HG03095 (cell line): ENCODE measurements around the gene DEF6.
"Not testable (repeated sequence)": the region's sequence is repeated elsewhere in the genome, so short reads cannot be mapped to it uniquely, and the experiment has no call there.

Source experiments
- ATAC-seq: cut with Tn5 transposase; IDR thresholded peaks from one replicate; pipeline ENCODE4 v1.9.1; 2021; ENCODE audit warnings: moderate library complexity; ENCODE audit not compliant: unreplicated experiment

DEF6 gene

DNA sequence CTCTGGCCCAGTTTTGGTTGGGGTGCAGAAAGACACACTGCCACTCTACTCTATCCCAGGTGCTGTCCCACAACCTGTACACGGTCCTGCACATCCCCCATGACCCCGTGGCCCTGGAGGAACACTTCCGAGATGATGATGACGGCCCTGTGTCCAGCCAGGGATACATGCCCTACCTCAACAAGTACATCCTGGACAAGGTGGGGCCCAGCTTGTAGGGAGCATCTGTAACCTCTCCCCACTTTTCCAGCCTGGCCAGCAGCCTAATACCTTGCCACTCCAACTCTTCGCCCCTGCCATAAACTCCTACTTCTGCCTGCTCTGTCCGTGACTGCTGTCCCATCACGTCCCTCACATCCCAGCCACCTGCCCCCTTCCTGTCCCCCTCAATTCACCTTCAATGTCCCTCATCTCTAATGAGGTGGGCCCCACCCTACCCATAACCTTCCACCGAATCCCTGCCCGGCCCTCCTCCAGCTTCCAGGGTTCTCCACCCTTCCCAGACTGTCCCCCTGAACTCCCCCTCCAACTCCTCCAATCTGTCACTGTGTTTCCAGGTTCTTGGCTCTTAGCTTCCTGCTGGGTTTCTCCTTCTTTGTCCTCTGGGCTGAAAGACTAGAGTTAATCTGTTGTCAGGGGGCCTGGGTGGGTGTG lies 12.1 kb downstream of the DEF6 start:
- no peak for ATAC-seq

DNA sequence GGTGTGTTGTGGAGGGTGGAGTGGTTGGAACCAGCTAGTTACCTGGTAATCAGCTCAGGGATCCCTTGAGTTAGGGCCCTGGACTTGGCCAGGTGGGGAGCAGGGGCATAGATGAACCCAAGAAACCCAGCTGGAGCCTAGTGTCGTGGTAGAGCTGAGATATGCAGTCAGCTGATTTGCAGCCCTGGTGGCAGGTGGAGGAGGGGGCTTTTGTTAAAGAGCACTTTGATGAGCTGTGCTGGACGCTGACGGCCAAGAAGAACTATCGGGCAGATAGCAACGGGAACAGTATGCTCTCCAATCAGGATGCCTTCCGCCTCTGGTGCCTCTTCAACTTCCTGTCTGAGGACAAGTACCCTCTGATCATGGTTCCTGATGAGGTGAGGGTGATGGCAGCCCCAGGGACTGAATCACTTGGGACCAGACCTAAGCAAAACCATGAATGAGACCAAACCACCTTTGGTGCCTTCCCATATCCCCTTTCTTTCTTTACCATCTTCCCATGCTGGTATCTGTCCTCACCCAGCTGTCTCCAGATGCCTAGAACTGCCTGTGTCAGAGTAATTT lies 12.7 kb downstream of the DEF6 start:
- ATAC-seq: no peak

DNA sequence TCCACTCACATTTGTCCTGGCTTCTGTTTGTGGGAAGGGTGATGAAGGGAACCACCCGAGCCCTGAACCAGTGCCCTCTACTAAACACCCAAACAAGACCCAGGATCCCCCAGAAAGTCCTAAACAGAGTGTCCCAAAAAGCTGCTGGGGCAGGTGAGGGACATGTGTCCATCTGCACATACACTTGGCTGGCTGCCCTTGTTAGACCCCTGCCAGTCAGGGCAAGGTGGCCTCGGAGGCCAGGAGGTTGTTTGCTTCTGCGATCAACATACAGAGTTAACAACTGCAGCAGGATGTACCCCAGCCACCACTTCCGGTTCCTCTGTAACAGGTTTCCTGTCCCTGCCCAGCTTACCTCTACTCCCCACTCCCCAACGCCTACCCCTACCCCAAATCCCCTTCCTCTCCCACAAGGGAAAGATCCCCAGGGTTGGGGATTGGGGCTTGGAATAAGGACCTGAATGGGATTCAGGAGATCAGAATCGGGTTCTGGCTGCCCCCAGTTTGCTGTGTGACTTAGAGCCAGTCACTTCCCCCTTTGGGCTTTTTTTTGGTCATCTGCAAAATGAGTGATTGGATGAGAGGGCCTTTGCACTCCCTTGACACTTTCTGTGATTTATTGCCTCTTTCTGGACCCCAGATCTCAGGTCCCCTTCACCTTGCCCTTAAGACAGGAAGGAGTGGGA lies 13.9 kb downstream of the DEF6 start:
- no peak for ATAC-seq

DNA sequence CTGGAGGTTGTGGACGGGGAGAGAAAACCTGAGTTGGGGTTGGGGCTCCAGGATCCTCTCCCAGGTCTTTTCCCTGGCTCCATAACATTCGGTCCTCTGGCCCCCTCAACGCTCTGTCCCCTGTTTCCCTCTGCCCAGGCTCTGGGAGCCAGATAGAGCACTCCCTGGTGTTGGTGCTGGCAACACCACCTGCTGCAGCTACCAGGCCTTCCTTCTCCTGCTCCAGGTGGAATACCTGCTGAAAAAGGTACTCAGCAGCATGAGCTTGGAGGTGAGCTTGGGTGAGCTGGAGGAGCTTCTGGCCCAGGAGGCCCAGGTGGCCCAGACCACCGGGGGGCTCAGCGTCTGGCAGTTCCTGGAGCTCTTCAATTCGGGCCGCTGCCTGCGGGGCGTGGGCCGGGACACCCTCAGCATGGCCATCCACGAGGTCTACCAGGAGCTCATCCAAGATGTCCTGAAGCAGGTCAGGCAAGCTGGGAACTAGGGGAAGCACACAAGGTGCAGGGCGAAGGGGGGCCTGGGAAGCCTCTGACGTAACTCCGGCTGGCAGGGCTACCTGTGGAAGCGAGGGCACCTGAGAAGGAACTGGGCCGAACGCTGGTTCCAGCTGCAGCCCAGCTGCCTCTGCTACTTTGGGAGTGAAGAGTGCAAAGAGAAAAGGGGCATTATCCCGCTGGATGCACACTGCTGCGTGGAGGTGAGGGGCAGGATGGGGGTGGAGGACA lies 14.6 kb downstream of the DEF6 start:
- no peak for ATAC-seq

DNA sequence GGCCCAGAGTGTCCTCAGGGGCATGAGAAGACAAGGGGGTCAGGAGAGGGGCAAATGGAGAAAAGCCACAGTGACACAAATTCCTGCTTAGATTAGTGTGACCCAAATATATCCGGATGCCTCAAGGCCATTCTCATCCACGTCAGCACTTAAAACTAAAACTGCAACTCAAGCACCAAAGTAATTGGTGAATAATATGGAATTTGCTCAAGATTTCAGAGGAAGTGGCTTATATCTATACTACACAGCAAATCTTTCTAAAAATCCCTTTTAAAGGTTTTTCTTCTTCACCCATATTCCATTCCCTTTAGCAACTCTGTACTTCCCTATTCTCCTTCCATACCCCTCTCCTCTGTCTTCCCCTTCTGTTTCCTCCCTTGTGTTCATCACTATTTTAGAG lies 15.2 kb downstream of the DEF6 start:
- ATAC-seq: no peak

DNA sequence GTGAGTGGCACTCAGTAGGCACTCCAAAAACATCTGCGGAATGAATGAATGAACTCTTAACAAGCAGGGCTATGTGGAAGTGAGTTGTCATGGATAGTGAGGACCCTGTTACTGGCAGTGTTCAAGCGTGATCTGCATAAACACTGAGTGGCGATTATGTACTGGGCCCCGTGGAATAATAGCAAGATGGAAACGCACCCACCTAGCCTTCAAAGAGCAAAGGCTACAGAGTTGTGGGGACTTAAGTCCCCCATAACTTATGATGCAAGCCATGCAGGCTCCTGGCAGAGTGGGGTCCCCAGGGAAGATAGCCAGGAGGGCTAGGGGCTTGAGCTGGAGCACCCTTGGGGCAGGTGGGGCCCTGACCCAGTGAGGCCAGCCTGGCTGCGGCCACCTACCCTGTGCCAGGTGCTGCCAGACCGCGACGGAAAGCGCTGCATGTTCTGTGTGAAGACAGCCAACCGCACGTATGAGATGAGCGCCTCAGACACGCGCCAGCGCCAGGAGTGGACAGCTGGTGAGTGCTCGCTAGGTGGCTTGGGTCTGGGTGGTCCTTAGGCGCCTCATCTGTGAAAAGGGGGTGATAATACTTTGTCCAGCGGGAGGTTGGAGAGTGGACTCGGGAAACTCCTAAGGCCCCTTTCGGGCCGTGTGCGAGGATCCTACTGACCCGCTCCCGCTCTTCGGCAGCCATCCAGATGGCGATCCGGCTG lies 20.0 kb downstream of the DEF6 start:
- ATAC-seq: no peak

DNA sequence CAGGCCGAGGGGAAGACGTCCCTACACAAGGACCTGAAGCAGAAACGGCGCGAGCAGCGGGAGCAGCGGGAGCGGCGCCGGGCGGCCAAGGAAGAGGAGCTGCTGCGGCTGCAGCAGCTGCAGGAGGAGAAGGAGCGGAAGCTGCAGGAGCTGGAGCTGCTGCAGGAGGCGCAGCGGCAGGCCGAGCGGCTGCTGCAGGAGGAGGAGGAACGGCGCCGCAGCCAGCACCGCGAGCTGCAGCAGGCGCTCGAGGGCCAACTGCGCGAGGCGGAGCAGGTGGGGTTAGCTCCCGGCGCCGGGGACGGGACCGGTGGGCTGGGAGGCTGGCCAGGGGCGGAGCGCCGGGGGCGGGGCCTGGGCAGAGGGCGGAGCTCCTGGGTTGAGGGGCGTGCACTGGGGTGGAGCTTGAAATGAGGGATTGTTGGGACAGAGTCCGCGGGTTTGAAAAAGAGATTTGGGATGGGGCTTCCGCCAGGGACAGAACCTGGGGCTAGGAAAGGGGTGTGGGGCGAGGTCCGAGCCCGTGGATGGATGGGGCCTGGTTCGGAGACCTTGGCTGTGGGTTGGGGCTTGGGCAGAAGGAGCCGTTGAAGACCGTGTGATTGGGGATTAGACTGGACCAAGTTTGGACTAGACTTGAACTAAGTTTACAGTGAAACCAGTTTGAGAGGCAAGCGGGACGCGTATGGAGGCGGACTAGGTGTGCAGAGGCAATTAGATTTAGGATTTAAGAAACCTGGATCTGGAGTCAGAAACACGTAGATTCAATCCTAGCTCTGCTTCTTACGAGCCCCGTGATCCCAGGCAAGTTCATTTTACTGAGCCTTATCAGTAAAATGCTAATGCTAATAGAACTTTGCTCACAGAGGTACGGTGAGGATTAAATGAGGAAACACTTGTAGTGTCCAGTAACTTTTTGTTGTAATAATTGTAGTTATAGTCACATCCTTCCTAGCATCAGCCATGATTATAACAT lies 20.9 kb downstream of the DEF6 start:
- ATAC-seq: no peak

DNA sequence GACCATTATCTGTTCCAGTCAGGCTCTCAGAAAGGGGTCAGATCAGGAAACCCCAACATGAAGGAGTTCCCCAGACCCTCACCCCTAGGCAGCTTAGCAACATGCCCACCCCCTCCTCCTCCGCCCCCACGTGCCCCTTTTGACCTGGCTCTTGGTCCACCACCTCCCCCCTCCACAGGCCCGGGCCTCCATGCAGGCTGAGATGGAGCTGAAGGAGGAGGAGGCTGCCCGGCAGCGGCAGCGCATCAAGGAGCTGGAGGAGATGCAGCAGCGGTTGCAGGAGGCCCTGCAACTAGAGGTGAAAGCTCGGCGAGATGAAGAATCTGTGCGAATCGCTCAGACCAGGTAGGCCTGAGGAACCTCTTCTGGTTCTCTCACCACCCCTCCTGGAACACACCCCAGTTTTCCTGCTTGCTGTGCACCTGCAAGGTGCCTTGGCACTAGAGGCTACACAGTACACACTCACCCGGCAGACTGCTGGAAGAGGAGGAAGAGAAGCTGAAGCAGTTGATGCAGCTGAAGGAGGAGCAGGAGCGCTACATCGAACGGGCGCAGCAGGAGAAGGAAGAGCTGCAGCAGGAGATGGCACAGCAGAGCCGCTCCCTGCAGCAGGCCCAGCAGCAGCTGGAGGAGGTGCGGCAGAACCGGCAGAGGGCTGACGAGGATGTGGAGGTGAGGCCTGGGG lies 21.9 kb downstream of the DEF6 start:
- ATAC-seq: no peak

DNA sequence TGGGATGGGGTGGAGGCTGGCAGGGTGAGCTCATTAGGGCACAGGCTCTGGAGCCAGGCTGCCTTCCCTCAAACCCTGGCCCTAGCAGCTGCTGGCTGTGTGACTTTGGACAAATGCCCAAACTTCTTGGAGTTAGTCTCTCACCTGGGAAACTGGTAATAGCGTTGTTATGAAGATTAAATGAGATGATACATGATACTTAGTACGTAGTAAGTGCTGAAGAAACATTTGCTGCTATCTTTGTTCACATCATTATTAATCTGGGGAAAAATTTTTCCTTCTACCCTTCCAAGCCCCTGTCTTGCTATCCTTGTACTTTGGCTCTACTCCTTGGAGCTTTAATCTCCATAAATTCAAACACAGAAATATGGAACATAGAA lies 22.4 kb downstream of the DEF6 start:
- no peak for ATAC-seq

DNA sequence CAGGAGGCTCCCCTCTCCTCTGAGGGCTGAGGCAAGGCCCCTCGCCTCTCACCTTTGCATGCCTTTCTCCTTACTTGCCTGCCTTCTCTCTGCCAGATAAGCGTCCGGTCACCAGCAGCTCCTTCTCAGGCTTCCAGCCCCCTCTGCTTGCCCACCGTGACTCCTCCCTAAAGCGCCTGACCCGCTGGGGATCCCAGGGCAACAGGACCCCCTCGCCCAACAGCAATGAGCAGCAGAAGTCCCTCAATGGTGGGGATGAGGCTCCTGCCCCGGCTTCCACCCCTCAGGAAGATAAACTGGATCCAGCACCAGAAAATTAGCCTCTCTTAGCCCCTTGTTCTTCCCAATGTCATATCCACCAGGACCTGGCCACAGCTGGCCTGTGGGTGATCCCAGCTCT lies 23.5 kb downstream of the DEF6 start:
- no peak for ATAC-seq

DNA sequence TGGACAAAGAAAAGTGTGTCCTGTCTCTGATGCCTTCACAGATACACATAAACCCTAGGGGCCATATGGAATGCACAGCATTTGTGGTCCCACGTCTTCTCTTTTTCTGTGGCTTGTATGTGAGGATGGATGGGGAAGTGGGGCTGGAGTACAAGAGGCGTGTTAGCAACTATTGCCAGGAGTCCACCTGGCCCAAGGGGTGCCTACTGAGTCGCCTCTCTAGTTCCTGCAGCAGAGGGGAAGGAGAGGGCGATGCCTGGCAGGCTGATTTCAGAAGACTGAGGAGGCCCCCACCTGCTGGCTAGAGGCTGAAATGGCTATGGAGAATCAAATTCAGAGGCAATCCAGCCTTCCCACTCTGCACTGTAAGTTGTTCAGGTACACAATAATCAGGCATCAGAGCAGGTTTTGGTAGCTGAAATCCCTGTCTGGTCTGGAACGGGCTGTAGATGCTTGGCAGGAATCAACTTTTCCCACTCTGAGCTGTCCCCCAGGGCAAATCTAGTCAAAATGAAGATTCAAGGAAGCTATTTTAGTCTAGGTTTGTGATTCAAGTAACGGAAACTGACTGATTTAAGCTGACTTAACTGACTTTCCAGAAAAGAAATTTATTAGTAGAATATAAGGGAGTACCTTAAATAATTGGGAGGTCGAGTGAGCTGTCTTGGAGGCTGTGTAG lies 29.9 kb downstream of the DEF6 start:
- ATAC-seq: peak; percentile 59

DNA sequence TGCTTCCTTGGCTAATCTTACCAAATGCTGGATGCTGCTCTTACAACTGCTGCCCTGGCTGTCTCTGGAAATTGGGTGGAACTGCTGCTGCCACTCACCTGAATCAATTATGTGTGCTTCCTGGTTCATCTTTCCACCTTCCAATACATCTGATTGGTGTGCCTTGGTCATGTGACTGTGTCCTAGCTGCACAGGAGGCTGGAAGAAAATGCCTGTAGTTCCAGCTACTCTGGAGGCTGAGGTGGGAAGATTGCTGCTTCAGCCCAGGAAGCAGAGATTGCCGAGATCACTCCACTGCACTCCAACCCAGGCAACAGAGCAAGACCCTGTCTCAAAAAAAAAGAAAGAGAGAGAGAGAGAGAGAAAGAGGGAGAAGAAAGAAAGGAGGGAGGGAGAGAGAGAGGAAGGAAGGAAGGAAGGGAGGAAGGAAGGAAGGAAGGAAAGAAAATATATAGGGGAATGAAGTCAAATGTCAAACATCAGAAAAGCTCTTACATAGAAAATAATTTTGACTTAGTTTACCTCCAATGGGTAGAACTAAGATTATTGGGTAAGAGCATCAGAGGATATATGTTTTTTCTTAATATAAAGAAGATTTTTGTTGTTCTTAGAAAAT lies 30.6 kb downstream of the DEF6 start:
- ATAC-seq: no peak

DNA sequence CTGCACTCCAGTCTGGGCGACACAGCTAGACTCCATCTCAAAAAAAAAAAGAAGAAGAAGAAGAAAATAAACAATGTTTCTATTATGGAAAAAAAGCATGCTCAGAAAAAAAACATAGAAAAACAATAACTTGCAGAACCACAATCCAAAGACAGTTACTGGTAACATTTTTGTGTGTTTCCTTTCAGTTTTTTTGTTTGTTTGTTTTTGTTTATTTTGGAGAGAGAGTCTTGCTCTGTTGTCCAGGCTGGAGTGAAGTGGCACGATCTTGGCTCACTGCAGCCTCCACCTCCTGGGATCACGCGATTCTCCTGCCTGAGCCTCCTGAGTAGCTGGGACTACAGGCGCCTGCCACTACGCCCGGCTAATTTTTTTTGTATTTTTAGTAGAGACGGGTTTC lies 31.3 kb downstream of the DEF6 start:
- ATAC-seq: not testable (repeated sequence)

DNA sequence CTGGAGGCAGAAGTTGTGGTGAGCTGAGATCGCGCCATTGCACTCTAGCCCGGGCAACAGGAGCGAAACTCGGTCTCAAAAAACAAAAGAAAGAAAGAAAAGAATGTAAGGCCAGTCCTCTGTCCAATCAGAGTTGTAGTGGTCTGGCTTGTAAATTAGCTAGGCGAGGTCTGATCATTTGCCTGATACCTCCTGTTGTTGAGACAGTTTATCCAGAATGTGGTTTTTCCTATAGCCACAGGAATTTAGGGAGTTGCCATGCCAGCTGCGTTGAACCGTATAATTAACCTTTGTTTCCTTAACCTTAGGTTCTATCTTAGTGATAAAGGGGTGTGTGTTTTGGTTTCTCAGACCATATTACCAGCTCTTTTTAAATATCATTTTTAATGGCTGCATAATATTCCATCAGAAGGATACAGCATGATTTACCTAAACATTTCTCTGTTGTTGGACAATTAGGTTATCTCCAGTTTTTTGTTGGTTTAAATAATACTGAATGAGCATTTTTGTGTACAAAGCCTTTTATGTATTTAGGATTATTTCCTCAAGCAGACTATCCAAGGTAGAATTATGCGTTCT lies 33.0 kb downstream of the DEF6 start:
- no peak for ATAC-seq

DNA sequence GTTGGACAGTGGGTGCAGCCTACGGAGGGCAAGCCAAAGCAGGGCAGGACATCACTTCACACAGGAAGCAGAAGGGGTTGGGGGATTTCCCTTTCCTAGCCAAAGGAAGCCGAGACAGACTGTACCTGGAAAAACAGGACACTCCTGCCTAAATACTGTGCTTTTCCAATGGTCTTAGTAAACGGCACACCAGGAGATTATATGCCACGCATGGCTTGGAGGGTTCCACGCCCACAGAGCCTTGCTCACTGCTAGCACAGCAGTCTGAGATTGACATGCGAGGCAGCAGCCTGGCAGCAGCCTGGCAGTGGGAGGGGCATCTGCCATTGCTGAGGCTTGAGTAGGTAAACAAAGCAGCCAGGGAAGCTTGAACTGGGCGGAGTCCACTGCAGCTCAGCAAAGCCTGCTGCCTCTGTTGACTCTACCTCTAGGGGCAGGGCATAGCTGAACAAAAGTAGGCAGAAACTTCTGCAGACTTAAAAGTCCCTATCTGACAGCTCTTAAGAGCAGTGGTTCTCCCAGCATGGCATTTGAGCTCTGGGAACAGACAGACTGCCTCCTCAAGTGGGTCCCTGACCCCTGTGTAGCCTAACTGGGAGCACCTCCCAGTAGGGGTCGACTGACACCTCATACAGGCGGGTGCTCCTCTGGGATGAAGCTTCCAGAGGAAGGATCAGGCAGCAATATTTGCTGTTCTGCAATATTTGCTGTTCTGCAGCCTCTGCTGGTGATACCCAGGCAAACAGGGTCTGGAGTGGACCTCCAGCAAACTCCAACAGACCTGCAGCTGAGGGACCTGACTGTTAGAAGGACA lies 34.7 kb downstream of the DEF6 start:
- ATAC-seq: not testable (repeated sequence)

DNA sequence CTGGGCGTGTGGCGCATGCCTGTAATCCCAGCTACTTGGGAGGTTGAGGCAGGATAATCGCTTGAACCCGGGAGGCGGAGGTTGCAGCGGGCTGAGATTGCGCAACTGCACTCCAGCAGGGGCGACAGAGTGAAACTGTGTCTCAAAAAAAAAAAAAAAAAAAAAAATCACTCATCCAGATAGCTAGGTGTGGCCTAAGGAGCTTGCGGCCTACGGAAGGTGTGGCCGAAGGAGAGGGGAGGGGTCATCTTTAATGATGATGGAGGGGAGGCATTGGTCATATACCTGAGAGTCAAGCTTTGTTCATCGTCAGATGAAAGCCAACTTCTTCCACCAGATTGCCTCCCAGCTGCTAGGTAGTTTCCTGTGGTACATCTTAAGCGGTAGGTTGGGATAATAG lies 43.9 kb downstream of the DEF6 start:
- no peak for ATAC-seq
